Measurements from ENCODE around the gene SDSL.

SDSL gene

DNA sequence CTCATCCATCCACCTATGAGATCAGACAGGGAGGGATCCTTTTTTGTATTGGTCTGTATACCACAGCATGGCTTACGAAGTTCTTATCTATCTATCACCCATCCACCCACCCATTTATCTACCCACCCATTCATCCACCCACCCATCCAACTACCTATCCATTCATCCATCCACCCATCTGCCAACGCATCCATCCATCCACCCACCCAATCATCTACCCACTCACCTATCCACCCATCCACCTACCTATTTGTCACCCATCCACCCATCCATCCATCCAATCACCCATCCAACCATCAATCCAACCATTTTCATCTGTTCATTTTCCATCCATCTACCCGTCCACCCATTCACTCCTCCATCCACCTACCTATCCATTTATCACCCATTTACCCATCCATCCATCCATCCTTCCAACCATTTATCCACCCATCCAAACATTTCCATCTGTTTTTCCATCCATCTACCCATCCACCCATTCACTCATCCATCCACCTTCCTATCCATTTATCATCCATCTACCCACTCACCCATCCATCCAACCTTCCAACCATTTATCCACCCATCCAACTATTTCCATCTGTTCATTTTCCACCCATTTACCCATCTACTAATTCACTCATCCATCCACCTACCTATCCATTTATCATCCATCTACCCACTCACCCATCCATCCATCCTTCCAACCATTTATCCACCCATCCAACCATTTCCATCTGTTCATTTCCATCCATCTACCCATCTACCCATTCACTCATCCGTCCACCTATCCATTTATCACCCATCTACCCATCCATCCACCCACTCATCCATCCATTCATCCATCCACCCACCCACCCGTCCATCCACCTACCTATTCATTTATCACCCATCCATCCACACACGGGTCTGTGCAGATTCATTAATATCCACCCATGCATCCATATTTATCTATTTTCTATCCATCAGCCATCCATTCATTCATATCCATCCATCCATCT lies 31.8 kb upstream of the SDSL start:
- H4K12ac ChIP-seq (ENCODE audit: low read depth, low read length) = no peak overlapping the region
- no peak overlapping the region for H3K4me3 ChIP-seq (ENCODE audit: low read depth, low read length)
- no peak for DNase-seq
- H3K14ac ChIP-seq (ENCODE audit: low read length) = no peak overlapping the region
- H2AFZ ChIP-seq (ENCODE audit: insufficient read depth, low read length, poor library complexity) = no peak overlapping the region
- H3K9me3 ChIP-seq (ENCODE audit: insufficient read depth, low read depth, low read length) = peaks cover 3% of the 10 kb centered on the region
- H3K79me1 ChIP-seq (ENCODE audit: low read length) = no peaks in the 10 kb centered on the region
- no peaks in the 10 kb centered on the region for H3K79me2 ChIP-seq (ENCODE audit: control insufficient read depth, insufficient read depth, low read length, poor library complexity)
- no peak overlapping the region for H3K9ac ChIP-seq (ENCODE audit: low read length)
- no peak overlapping the region for H2AK5ac ChIP-seq (ENCODE audit: low read length)
- no peaks in the 10 kb centered on the region for H3K4me1 ChIP-seq (ENCODE audit: control insufficient read depth in 1 of 2, insufficient read depth in 2 of 2, low read length in 2 of 2)
- no peak overlapping the region for H2BK5ac ChIP-seq (ENCODE audit: low read depth, low read length, poor library complexity)
- H3K23ac ChIP-seq (ENCODE audit: low read length) = no peak overlapping the region
- no peak overlapping the region for H3K27ac ChIP-seq (ENCODE audit: low read depth, low read length)
- H2BK12ac ChIP-seq (ENCODE audit: low read length) = no peak overlapping the region
- H3K4ac ChIP-seq (ENCODE audit: low read depth, low read length) = no peak overlapping the region
- 100% methylated on average over 3 of the region's 6 CpGs for WGBS (ENCODE audit: extremely low coverage, insufficient coverage, insufficient read length)
- H3K27me3 ChIP-seq (ENCODE audit: insufficient read depth, low read length) = no peaks in the 10 kb centered on the region
- H4K8ac ChIP-seq (ENCODE audit: low read depth, low read length) = no peak overlapping the region
- H3K18ac ChIP-seq (ENCODE audit: low read length) = no peak overlapping the region
- H2BK120ac ChIP-seq (ENCODE audit: insufficient read depth, low read length, poor library complexity) = no peak overlapping the region
- H3K4me2 ChIP-seq (ENCODE audit: low read length) = no peak overlapping the region
- no peak overlapping the region for H4K91ac ChIP-seq (ENCODE audit: low read depth, low read length)
- H3K36me3 ChIP-seq (ENCODE audit: control insufficient read depth in 1 of 2, insufficient read depth in 2 of 2, low read length in 2 of 2) = peaks cover 9 to 20% of the 10 kb centered on the region in 2 experiments

- no peak overlapping the region for H3K9ac ChIP-seq (ENCODE audit: low read length)
- no CpG with 5 or more reads among the region's 3 CpGs for WGBS (ENCODE audit: extremely low coverage, insufficient coverage, insufficient read length)
- H3K23ac ChIP-seq (ENCODE audit: low read length) = no peak overlapping the region
- H3K4me1 ChIP-seq (ENCODE audit: control insufficient read depth in 1 of 2, insufficient read depth in 2 of 2, low read length in 2 of 2) = no peaks in the 10 kb centered on the region
- no peak overlapping the region for H3K4ac ChIP-seq (ENCODE audit: low read depth, low read length)
- no peak overlapping the region for H4K12ac ChIP-seq (ENCODE audit: low read depth, low read length)
- no peaks in the 10 kb centered on the region for H3K79me2 ChIP-seq (ENCODE audit: control insufficient read depth, insufficient read depth, low read length, poor library complexity)
- H2AFZ ChIP-seq (ENCODE audit: insufficient read depth, low read length, poor library complexity) = no peak overlapping the region
- H3K4me3 ChIP-seq (ENCODE audit: low read depth, low read length) = no peak overlapping the region
- no peak overlapping the region for H3K18ac ChIP-seq (ENCODE audit: low read length)
- no peaks in the 10 kb centered on the region for H3K79me1 ChIP-seq (ENCODE audit: low read length)
- no peak overlapping the region for H3K4me2 ChIP-seq (ENCODE audit: low read length)
- no peak overlapping the region for H3K27ac ChIP-seq (ENCODE audit: low read depth, low read length)
- H3K27me3 ChIP-seq (ENCODE audit: insufficient read depth, low read length) = no peaks in the 10 kb centered on the region
- peaks cover 4% of the 10 kb centered on the region for H3K9me3 ChIP-seq (ENCODE audit: insufficient read depth, low read depth, low read length)
- H2BK5ac ChIP-seq (ENCODE audit: low read depth, low read length, poor library complexity) = no peak overlapping the region
- H2BK12ac ChIP-seq (ENCODE audit: low read length) = no peak overlapping the region
- H4K8ac ChIP-seq (ENCODE audit: low read depth, low read length) = no peak overlapping the region
- no peak overlapping the region for H4K91ac ChIP-seq (ENCODE audit: low read depth, low read length)
- no peak for DNase-seq
- H3K36me3 ChIP-seq (ENCODE audit: control insufficient read depth in 1 of 2, insufficient read depth in 2 of 2, low read length in 2 of 2) = peaks cover 9 to 18% of the 10 kb centered on the region in 2 experiments
- no peak overlapping the region for H2AK5ac ChIP-seq (ENCODE audit: low read length)
- no peak overlapping the region for H2BK120ac ChIP-seq (ENCODE audit: insufficient read depth, low read length, poor library complexity)
- no peak overlapping the region for H3K14ac ChIP-seq (ENCODE audit: low read length)
These were observed 31.0 kb upstream of the SDSL start for GRCh38 chr12:113391145-113391544.

DNA sequence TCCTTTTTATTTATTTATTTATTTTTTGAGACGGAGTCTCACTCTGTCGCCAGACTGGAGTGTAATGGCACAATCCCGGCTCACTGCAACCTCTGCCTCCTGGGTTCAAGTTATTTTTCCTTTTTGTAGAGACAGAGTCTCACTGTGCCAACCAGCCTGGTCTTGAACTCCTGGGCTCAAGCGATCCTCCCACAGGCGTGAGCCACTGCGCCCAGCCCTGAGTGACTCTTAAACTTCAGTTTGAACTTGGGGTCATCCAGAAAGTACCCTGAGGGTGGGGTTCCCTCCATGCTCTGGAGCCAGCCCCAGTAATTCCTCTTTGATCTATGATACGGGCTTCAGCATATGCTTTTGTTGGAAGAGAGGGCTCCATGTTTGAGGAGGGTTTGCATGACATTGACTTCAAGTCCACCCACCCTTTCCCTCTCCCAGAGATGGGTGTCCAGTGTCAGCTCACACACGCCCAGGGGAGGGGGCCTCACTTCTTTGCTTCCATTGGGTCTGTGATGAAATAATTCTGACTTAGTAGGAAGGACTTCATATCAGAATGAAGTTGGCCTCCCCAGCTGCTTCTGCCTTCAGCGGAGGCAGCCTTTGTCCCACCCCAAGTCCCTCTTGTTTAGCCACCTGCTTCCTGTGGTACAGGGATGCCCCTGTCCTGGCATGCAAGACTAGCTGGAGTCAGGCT lies 30.4 kb upstream of the SDSL start:
- no peak overlapping the region for H2BK120ac ChIP-seq (ENCODE audit: insufficient read depth, low read length, poor library complexity)
- WGBS (ENCODE audit: extremely low coverage, insufficient coverage, insufficient read length) = no CpG with 5 or more reads among the region's 9 CpGs

DNA sequence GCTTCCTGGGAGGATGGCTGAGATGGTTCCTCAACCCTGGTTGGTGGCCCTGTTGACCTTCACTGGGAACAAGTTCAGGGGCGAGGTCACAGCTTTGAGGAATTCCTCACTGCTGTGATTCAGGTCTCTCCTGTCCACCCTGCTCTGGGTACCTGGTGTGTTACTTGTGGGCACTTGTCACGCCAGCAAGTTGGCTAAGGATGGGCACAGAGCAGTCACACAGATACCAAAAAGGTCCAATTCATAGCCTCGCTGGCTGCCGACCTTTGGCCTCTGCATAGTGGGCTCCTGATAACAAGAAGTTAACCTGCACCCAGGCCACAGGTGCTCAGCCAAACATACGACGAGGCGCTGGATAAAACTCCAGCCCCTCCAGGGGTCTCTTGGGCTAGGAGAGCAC lies 29.7 kb upstream of the SDSL start:
- no peak overlapping the region for H3K9ac ChIP-seq (ENCODE audit: low read length)
- H3K9me3 ChIP-seq (ENCODE audit: insufficient read depth, low read depth, low read length) = peaks cover 4% of the 10 kb centered on the region
- H2BK120ac ChIP-seq (ENCODE audit: insufficient read depth, low read length, poor library complexity) = no peak overlapping the region
- no peak overlapping the region for H2BK5ac ChIP-seq (ENCODE audit: low read depth, low read length, poor library complexity)
- H4K8ac ChIP-seq (ENCODE audit: low read depth, low read length) = no peak overlapping the region
- H3K23ac ChIP-seq (ENCODE audit: low read length) = no peak overlapping the region
- no peaks in the 10 kb centered on the region for H3K79me1 ChIP-seq (ENCODE audit: low read length)
- no peak overlapping the region for H4K91ac ChIP-seq (ENCODE audit: low read depth, low read length)
- H3K4me1 ChIP-seq (ENCODE audit: control insufficient read depth in 1 of 2, insufficient read depth in 2 of 2, low read length in 2 of 2) = no peaks in the 10 kb centered on the region
- H3K4ac ChIP-seq (ENCODE audit: low read depth, low read length) = no peak overlapping the region
- no peak overlapping the region for H3K4me2 ChIP-seq (ENCODE audit: low read length)
- DNase-seq = no peak
- no peak overlapping the region for H2AFZ ChIP-seq (ENCODE audit: insufficient read depth, low read length, poor library complexity)
- WGBS (ENCODE audit: extremely low coverage, insufficient coverage, insufficient read length) = no CpG with 5 or more reads among the region's 7 CpGs
- H2AK5ac ChIP-seq (ENCODE audit: low read length) = no peak overlapping the region
- no peaks in the 10 kb centered on the region for H3K27me3 ChIP-seq (ENCODE audit: insufficient read depth, low read length)
- no peak overlapping the region for H2BK12ac ChIP-seq (ENCODE audit: low read length)
- H3K79me2 ChIP-seq (ENCODE audit: control insufficient read depth, insufficient read depth, low read length, poor library complexity) = no peaks in the 10 kb centered on the region
- peaks cover 8% of the 10 kb centered on the region in 2 experiments for H3K36me3 ChIP-seq (ENCODE audit: control insufficient read depth in 1 of 2, insufficient read depth in 2 of 2, low read length in 2 of 2)
- H3K4me3 ChIP-seq (ENCODE audit: low read depth, low read length) = no peak overlapping the region
- H3K18ac ChIP-seq (ENCODE audit: low read length) = no peak overlapping the region
- no peak overlapping the region for H4K12ac ChIP-seq (ENCODE audit: low read depth, low read length)
- H3K27ac ChIP-seq (ENCODE audit: low read depth, low read length) = no peak overlapping the region
- H3K14ac ChIP-seq (ENCODE audit: low read length) = no peak overlapping the region

More for the DNA sequence above, 30.4 kb upstream of the SDSL start:
- H4K12ac ChIP-seq (ENCODE audit: low read depth, low read length) = no peak overlapping the region
- no peak overlapping the region for H3K4me3 ChIP-seq (ENCODE audit: low read depth, low read length)
- peaks cover 4% of the 10 kb centered on the region for H3K9me3 ChIP-seq (ENCODE audit: insufficient read depth, low read depth, low read length)
- H3K27me3 ChIP-seq (ENCODE audit: insufficient read depth, low read length) = no peaks in the 10 kb centered on the region
- H3K4me1 ChIP-seq (ENCODE audit: control insufficient read depth in 1 of 2, insufficient read depth in 2 of 2, low read length in 2 of 2) = no peaks in the 10 kb centered on the region
- DNase-seq = no peak
- no peak overlapping the region for H2AK5ac ChIP-seq (ENCODE audit: low read length)
- H4K91ac ChIP-seq (ENCODE audit: low read depth, low read length) = no peak overlapping the region
- peaks cover 9 to 16% of the 10 kb centered on the region in 2 experiments for H3K36me3 ChIP-seq (ENCODE audit: control insufficient read depth in 1 of 2, insufficient read depth in 2 of 2, low read length in 2 of 2)
- H2BK12ac ChIP-seq (ENCODE audit: low read length) = no peak overlapping the region
- H3K14ac ChIP-seq (ENCODE audit: low read length) = no peak overlapping the region
- H2AFZ ChIP-seq (ENCODE audit: insufficient read depth, low read length, poor library complexity) = no peak overlapping the region
- no peak overlapping the region for H3K23ac ChIP-seq (ENCODE audit: low read length)
- no peak overlapping the region for H3K9ac ChIP-seq (ENCODE audit: low read length)
- H3K4me2 ChIP-seq (ENCODE audit: low read length) = no peak overlapping the region
- H3K79me2 ChIP-seq (ENCODE audit: control insufficient read depth, insufficient read depth, low read length, poor library complexity) = no peaks in the 10 kb centered on the region
- no peak overlapping the region for H3K18ac ChIP-seq (ENCODE audit: low read length)
- no peaks in the 10 kb centered on the region for H3K79me1 ChIP-seq (ENCODE audit: low read length)
- no peak overlapping the region for H3K27ac ChIP-seq (ENCODE audit: low read depth, low read length)
- no peak overlapping the region for H3K4ac ChIP-seq (ENCODE audit: low read depth, low read length)
- H2BK5ac ChIP-seq (ENCODE audit: low read depth, low read length, poor library complexity) = no peak overlapping the region
- no peak overlapping the region for H4K8ac ChIP-seq (ENCODE audit: low read depth, low read length)

Measured in trophoblast cell (in vitro differentiated cells and primary cell).